Thoracic aorta (tissue), 2 donors: ENCODE measurements around the gene MME. TPM values are rescaled to one million over a fixed set of nuclear protein-coding genes. Genes with fewer than 3 reads are reported as not detected.

Source experiments
- ATAC-seq: fragments of 150-250 bp; one replicate; pipeline ENCODE4 v1.8.0; 2017; ENCODE audit warnings: low read depth; ENCODE audit not compliant: insufficient number of reproducible peaks, low FRiP score
- DNase-seq: peaks from one replicate; pipeline ENCODE4 v3.0.0-alpha.2; 2020; ENCODE audit warnings: low spot score
- H3K27ac ChIP-seq, 2 donors: fragments of 200-600 bp; sonication (generic); 1 replicate in 1 of 2; 2 replicates in 1 of 2; pipeline ENCODE4 v1.5.1; 2016; ENCODE audit warnings: mild to moderate bottlenecking in 2 of 2, moderate library complexity in 2 of 2
- H3K27me3 ChIP-seq: fragments of 200-600 bp; sonication (generic); replicated peaks from 2 replicates; pipeline ENCODE4 v1.6.0; 2016; ENCODE audit warnings: mild to moderate bottlenecking; ENCODE audit not compliant: insufficient read depth
- H3K36me3 ChIP-seq: fragments of 200-600 bp; sonication (generic); one replicate; pipeline ENCODE4 v1.5.1; 2016
- H3K4me1 ChIP-seq, 2 donors: fragments of 200-600 bp; sonication (generic); 1 replicate in 1 of 2; 2 replicates in 1 of 2; pipeline versions ENCODE4 v1.5.1 to v1.6.0; 2016; ENCODE audit warnings: low read depth in 2 of 2, mild to moderate bottlenecking in 1 of 2; ENCODE audit not compliant: control insufficient read depth in 1 of 2
- H3K4me3 ChIP-seq: fragments of 200-600 bp; sonication (generic); 2 replicates; pipeline ENCODE4 v1.5.1; 2016; ENCODE audit warnings: mild to moderate bottlenecking
- H3K9me3 ChIP-seq: fragments of 200-600 bp; sonication (generic); 2 replicates; pipeline ENCODE4 v1.5.1; 2016
- CTCF ChIP-seq: fragments of 200-600 bp; sonication (generic); IDR thresholded peaks from one replicate; pipeline ENCODE4 v1.5.1; 2019; ENCODE audit warnings: antibody characterized with exemption
- total RNA-seq, 2 donors: library from RNA; depleted of rRNA; stranded (reverse); fragments of >200 nt; gene quantifications; one replicate each; pipeline versions ENCODE4 v1.1.0 to v1.2.3, GENCODE V29; 2016

The MME gene
- total RNA-seq, 2 donors from 2014 or later, result 3.6 to 4.3 TPM

- no peak overlapping the region for H3K4me3 ChIP-seq
- no peak overlapping the region for H3K27ac ChIP-seq
- no peaks in the 10 kb centered on the region for H3K4me1 ChIP-seq
- H3K27me3 ChIP-seq, result no peaks in the 10 kb centered on the region
- DNase-seq (no peak), ATAC-seq (no peak)
- TF ChIP-seq CTCF, result no peak
- H3K9me3 ChIP-seq, result peaks cover 3% of the 10 kb centered on the region
- H3K36me3 ChIP-seq, result no peaks in the 10 kb centered on the region
These were observed 9.8 kb upstream of the MME start for GRCh38 chr3:155070316-155070715.

- no peak for TF ChIP-seq CTCF
- peaks cover 7% of the 10 kb centered on the region for H3K9me3 ChIP-seq
- no peak overlapping the region for H3K27ac ChIP-seq
- H3K36me3 ChIP-seq, result no peaks in the 10 kb centered on the region
- H3K27me3 ChIP-seq, result no peaks in the 10 kb centered on the region
- no peaks in the 10 kb centered on the region for H3K4me1 ChIP-seq
- ATAC-seq (no peak), DNase-seq (no peak)
- no peak overlapping the region for H3K4me3 ChIP-seq
These were observed 9.2 kb upstream of the MME start for GRCh38 chr3:155070932-155071387.

- no peak for DNase-seq
- no peak for TF ChIP-seq CTCF
- peaks cover 7% of the 10 kb centered on the region for H3K9me3 ChIP-seq
- H3K36me3 ChIP-seq, result no peaks in the 10 kb centered on the region
- no peak overlapping the region for H3K27ac ChIP-seq
- H3K27me3 ChIP-seq, result no peaks in the 10 kb centered on the region
- H3K4me3 ChIP-seq, result no peak overlapping the region
- H3K4me1 ChIP-seq, result peaks cover 3 to 5% of the 10 kb centered on the region in 2 donors
- no peak for ATAC-seq
These were observed 4.9 kb upstream of the MME start for GRCh38 chr3:155075200-155075599.

GRCh38 chr3:155076888-155077287 is 3.2 kb upstream of the MME start:
- Histone ChIP-seq H3K27me3 (no peaks in the 10 kb centered on the region), H3K4me1 (peaks cover 5 to 7% of the 10 kb centered on the region in 2 donors)
- DNase-seq, result no peak

GRCh38 chr3:155078711-155079467 is 1.2 kb upstream of the MME start:
- peaks cover 5 to 7% of the 10 kb centered on the region in 2 donors for H3K4me1 ChIP-seq
- H3K4me3 ChIP-seq, result peak overlapping the region; percentile 72
- H3K27me3 ChIP-seq, result no peaks in the 10 kb centered on the region
- no peak for DNase-seq
- H3K27ac ChIP-seq, result no peak overlapping the region
- no peak for TF ChIP-seq CTCF
- no peak for ATAC-seq
- H3K9me3 ChIP-seq, result peaks cover 7% of the 10 kb centered on the region
- H3K36me3 ChIP-seq, result no peaks in the 10 kb centered on the region

More at GRCh38 chr3:155076888-155077287, 3.2 kb upstream of the MME start:
- H3K9me3 ChIP-seq, result peaks cover 7% of the 10 kb centered on the region
- TF ChIP-seq CTCF, result no peak
- H3K36me3 ChIP-seq, result no peaks in the 10 kb centered on the region
- no peak for ATAC-seq
- H3K27ac ChIP-seq, result no peak overlapping the region
- H3K4me3 ChIP-seq, result no peak overlapping the region
